ENCODE measurements around the gene UBAP2.

UBAP2 gene

GRCh38 chr9:33914887-33915628, 133.6 kb downstream of the UBAP2 start:
- Histone ChIP-seq H3K9me3 (ENCODE audit: low read depth, low read length) (no peaks in the 10 kb centered on the region), H3K36me3 (ENCODE audit: insufficient read depth, low read length) (peaks cover 76% of the 10 kb centered on the region), H3K4me3 (no peak overlapping the region), H3K9ac (ENCODE audit: insufficient read length) (no peak overlapping the region), H3K27ac (peak overlapping the region; percentile 22)
- TF ChIP-seq FOXP2 (optimal IDR thresholded peaks at IDR 0.05; ENCODE audit: control extremely low read depth, extremely low read length, insufficient read depth): no peak
- no peak for TF ChIP-seq EZH2 (IDR thresholded peaks at IDR 0.05)
- no peak for TF ChIP-seq POLR2AphosphoS5 (IDR thresholded peaks at IDR 0.05; ENCODE audit: borderline replicate concordance, low read depth, low read length)
- no peak for DNase-seq (ENCODE audit: low read depth, low spot score)

- H3K9ac ChIP-seq (ENCODE audit: insufficient read length): no peak overlapping the region
- peaks cover 63% of the 10 kb centered on the region for H3K36me3 ChIP-seq (ENCODE audit: insufficient read depth, low read length)
- no peak for DNase-seq (ENCODE audit: low read depth, low spot score)
- H3K4me3 ChIP-seq: no peak overlapping the region
- H3K27ac ChIP-seq: no peak overlapping the region
- H3K9me3 ChIP-seq (ENCODE audit: low read depth, low read length): no peaks in the 10 kb centered on the region
- TF ChIP-seq FOXP2 (optimal IDR thresholded peaks at IDR 0.05; ENCODE audit: control extremely low read depth, extremely low read length, insufficient read depth) (no peak), EZH2 (IDR thresholded peaks at IDR 0.05) (no peak), POLR2AphosphoS5 (IDR thresholded peaks at IDR 0.05; ENCODE audit: borderline replicate concordance, low read depth, low read length) (no peak)
Observed at GRCh38 chr9:33913541-33913940, 135.1 kb downstream of the UBAP2 start.

- no peaks in the 10 kb centered on the region for H3K9me3 ChIP-seq (ENCODE audit: low read depth, low read length)
- no peak for DNase-seq (ENCODE audit: low read depth, low spot score)
- H3K36me3 ChIP-seq (ENCODE audit: insufficient read depth, low read length): peaks cover 39% of the 10 kb centered on the region
- no peak overlapping the region for H3K27ac ChIP-seq
- H3K4me3 ChIP-seq: no peak overlapping the region
- TF ChIP-seq POLR2AphosphoS5 (IDR thresholded peaks at IDR 0.05; ENCODE audit: borderline replicate concordance, low read depth, low read length) (no peak), FOXP2 (optimal IDR thresholded peaks at IDR 0.05; ENCODE audit: control extremely low read depth, extremely low read length, insufficient read depth) (no peak), EZH2 (IDR thresholded peaks at IDR 0.05) (no peak)
- no peak overlapping the region for H3K9ac ChIP-seq (ENCODE audit: insufficient read length)
Observed at GRCh38 chr9:33908749-33909148, 139.9 kb downstream of the UBAP2 start.

- H3K27ac ChIP-seq: no peak overlapping the region
- H3K9ac ChIP-seq (ENCODE audit: insufficient read length): no peak overlapping the region
- DNase-seq (ENCODE audit: low read depth, low spot score): no peak
- peaks cover 36% of the 10 kb centered on the region for H3K36me3 ChIP-seq (ENCODE audit: insufficient read depth, low read length)
- H3K9me3 ChIP-seq (ENCODE audit: low read depth, low read length): no peaks in the 10 kb centered on the region
- H3K4me3 ChIP-seq: no peak overlapping the region
- TF ChIP-seq POLR2AphosphoS5 (IDR thresholded peaks at IDR 0.05; ENCODE audit: borderline replicate concordance, low read depth, low read length) (no peak), EZH2 (IDR thresholded peaks at IDR 0.05) (no peak)
Observed at GRCh38 chr9:33908114-33908513, 140.6 kb downstream of the UBAP2 start.

- Histone ChIP-seq H3K36me3 (ENCODE audit: insufficient read depth, low read length) (peaks cover 30% of the 10 kb centered on the region), H3K4me3 (no peak overlapping the region)
- TF ChIP-seq EZH2 (IDR thresholded peaks at IDR 0.05) (no peak), FOXP2 (optimal IDR thresholded peaks at IDR 0.05; ENCODE audit: control extremely low read depth, extremely low read length, insufficient read depth) (no peak)
Observed at GRCh38 chr9:33907347-33907746, 141.3 kb downstream of the UBAP2 start.

GRCh38 chr9:33906769-33907168, 141.9 kb downstream of the UBAP2 start:
- peaks cover 30% of the 10 kb centered on the region for H3K36me3 ChIP-seq (ENCODE audit: insufficient read depth, low read length)
- TF ChIP-seq EZH2 (IDR thresholded peaks at IDR 0.05) (no peak), FOXP2 (optimal IDR thresholded peaks at IDR 0.05; ENCODE audit: control extremely low read depth, extremely low read length, insufficient read depth) (no peak), POLR2AphosphoS5 (IDR thresholded peaks at IDR 0.05; ENCODE audit: borderline replicate concordance, low read depth, low read length) (no peak)
- no peaks in the 10 kb centered on the region for H3K9me3 ChIP-seq (ENCODE audit: low read depth, low read length)
- no peak for DNase-seq (ENCODE audit: low read depth, low spot score)
- H3K27ac ChIP-seq: peak overlapping the region; percentile 44; the same call in 1 of the 2 replicates
- no peak overlapping the region for H3K9ac ChIP-seq (ENCODE audit: insufficient read length)
- H3K4me3 ChIP-seq: no peak overlapping the region

More at GRCh38 chr9:33907347-33907746, 141.3 kb downstream of the UBAP2 start:
- peak overlapping the region; percentile 44 for H3K27ac ChIP-seq
- DNase-seq (ENCODE audit: low read depth, low spot score): no peak
- no peaks in the 10 kb centered on the region for H3K9me3 ChIP-seq (ENCODE audit: low read depth, low read length)
- no peak overlapping the region for H3K9ac ChIP-seq (ENCODE audit: insufficient read length)

- Histone ChIP-seq H3K4me3 (no peak overlapping the region), H3K36me3 (ENCODE audit: insufficient read depth, low read length) (peaks cover 41% of the 10 kb centered on the region), H3K9ac (ENCODE audit: insufficient read length) (no peak overlapping the region), H3K9me3 (ENCODE audit: low read depth, low read length) (no peaks in the 10 kb centered on the region), H3K27ac (no peak overlapping the region)
- no peak for DNase-seq (ENCODE audit: low read depth, low spot score)
- TF ChIP-seq EZH2 (IDR thresholded peaks at IDR 0.05): no peak
Observed at GRCh38 chr9:33905137-33905536, 143.6 kb downstream of the UBAP2 start.

GRCh38 chr9:33903157-33903780, 145.4 kb downstream of the UBAP2 start:
- H3K4me3 ChIP-seq: no peak overlapping the region
- H3K9me3 ChIP-seq (ENCODE audit: low read depth, low read length): no peaks in the 10 kb centered on the region
- no peak for TF ChIP-seq FOXP2 (optimal IDR thresholded peaks at IDR 0.05; ENCODE audit: control extremely low read depth, extremely low read length, insufficient read depth)
- TF ChIP-seq POLR2AphosphoS5 (IDR thresholded peaks at IDR 0.05; ENCODE audit: borderline replicate concordance, low read depth, low read length): no peak
- no peak for TF ChIP-seq EZH2 (IDR thresholded peaks at IDR 0.05)
- no peak overlapping the region for H3K27ac ChIP-seq
- H3K36me3 ChIP-seq (ENCODE audit: insufficient read depth, low read length): peaks cover 49% of the 10 kb centered on the region
- DNase-seq (ENCODE audit: low read depth, low spot score): no peak
- no peak overlapping the region for H3K9ac ChIP-seq (ENCODE audit: insufficient read length)

DNA sequence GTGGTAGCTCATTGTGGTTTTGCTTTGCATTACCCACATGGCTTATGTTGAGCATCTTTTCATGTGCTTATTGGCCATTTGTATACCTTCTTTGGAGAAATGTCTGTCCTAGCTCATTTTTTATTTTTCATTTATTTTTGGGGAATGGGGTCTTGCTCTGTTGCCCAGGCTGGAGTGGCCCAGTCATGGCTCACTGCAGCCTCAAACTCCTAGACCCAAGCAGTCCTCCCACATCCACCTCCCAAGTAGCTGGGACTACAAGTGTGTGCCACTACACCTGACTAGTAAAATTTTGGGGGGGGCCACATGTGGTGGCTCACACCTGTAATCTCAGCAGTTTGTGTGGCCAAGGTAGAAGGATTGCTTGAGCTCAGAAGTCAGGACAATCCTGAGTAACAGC, 154.4 kb downstream of the UBAP2 start:
- TF ChIP-seq POLR2AphosphoS5 (IDR thresholded peaks at IDR 0.05; ENCODE audit: borderline replicate concordance, low read depth, low read length) (no peak), FOXP2 (optimal IDR thresholded peaks at IDR 0.05; ENCODE audit: control extremely low read depth, extremely low read length, insufficient read depth) (no peak), EZH2 (IDR thresholded peaks at IDR 0.05) (no peak)
- H3K36me3 ChIP-seq (ENCODE audit: insufficient read depth, low read length): peaks cover 23% of the 10 kb centered on the region
- H3K9me3 ChIP-seq (ENCODE audit: low read depth, low read length): no peaks in the 10 kb centered on the region
- H3K9ac ChIP-seq (ENCODE audit: insufficient read length): no peak overlapping the region
- H3K4me3 ChIP-seq: no peak overlapping the region
- no peak for DNase-seq (ENCODE audit: low read depth, low spot score)
- H3K27ac ChIP-seq: no peak overlapping the region
